GM12878 (cell line): ENCODE measurements around the gene GRAMD1B. TPM values are rescaled to one million over a fixed set of nuclear protein-coding genes. Genes with fewer than 3 reads are reported as not detected.

Source experiments
- ATAC-seq: fragments of 200-7000 bp; cut with Tn5 transposase; 3 replicates; pipeline ENCODE4 v1.9.1; 2020; ENCODE audit warnings: mild to moderate bottlenecking, moderate library complexity
- BruUV-seq: library from RNA; stranded (reverse); fragments of 400-500 nt; replicated peaks from 2 replicates; lab custom pipeline; 2021; lab: Mats Ljungman, UMichigan
- CTCF ChIA-PET: fragments of 300-600 bp; sonication (Branson Sonifier 250); formaldehyde crosslinking; extraction: SDS; loops from one replicate; lab custom pipeline; 2021; ENCODE audit warnings: inconsistent platforms; lab: Yijun Ruan, JAX
- POLR2A ChIA-PET: fragments of 350-600 bp; formaldehyde crosslinking; extraction: SDS; loops from one replicate; lab custom pipeline; 2021; ENCODE audit warnings: inconsistent platforms; lab: Charles Lee
- RAD21 ChIA-PET: fragments of 300-600 bp; sonication (Branson Sonifier 250); formaldehyde crosslinking; loops from one replicate; lab custom pipeline; 2023; ENCODE audit warnings: antibody characterized with exemption; ENCODE audit not compliant: unreplicated experiment; lab: Charles Lee
- SMC1A ChIA-PET: fragments of 300-600 bp; sonication (Branson Sonifier 250); formaldehyde crosslinking; loops from one replicate; lab custom pipeline; 2023; ENCODE audit not compliant: unreplicated experiment, uncharacterized antibody; lab: Charles Lee
- DNase-seq: peaks from one replicate; pipeline ENCODE4 v3.0.0-alpha.2; 2011; ENCODE audit warnings: low read depth, low spot score
- FAIRE-seq: peaks from 3 replicates; lab custom pipeline; 2011; peaks lifted over from hg19 to GRCh38; lab: Jason Lieb, UNC
- H2AFZ ChIP-seq: 2 replicates; pipeline ENCODE4 v1.6.0; 2011; ENCODE audit warnings: low read depth, low read length, control low read depth; ENCODE audit not compliant: control insufficient read depth
- H3K27ac ChIP-seq: 2 replicates; pipeline ENCODE4 v1.5.1; 2011; ENCODE audit warnings: control low read depth; ENCODE audit not compliant: control insufficient read depth, insufficient read depth
- H3K27me3 ChIP-seq, 2 experiments: replicated peaks in 1 of 2; 2 replicates each; pipeline versions ENCODE4 v1.6.0 to v1.6.1; 2011; ENCODE audit warnings: low read length in 1 of 2; ENCODE audit not compliant: control insufficient read depth in 2 of 2, insufficient read depth in 2 of 2
- H3K36me3 ChIP-seq, 2 experiments: 2 replicates each; pipeline ENCODE4 v1.5.1; 2011; ENCODE audit warnings: low read length in 1 of 2; ENCODE audit not compliant: control insufficient read depth in 2 of 2, insufficient read depth in 2 of 2
- H3K4me1 ChIP-seq: 2 replicates; pipeline ENCODE4 v1.6.1; 2011; ENCODE audit warnings: mild to moderate bottlenecking, low read length, moderate library complexity, mixed read lengths; ENCODE audit not compliant: control insufficient read depth, insufficient read depth
- H3K4me2 ChIP-seq: 2 replicates; pipeline ENCODE4 v1.6.0; 2011; ENCODE audit warnings: control low read depth; ENCODE audit not compliant: control insufficient read depth, insufficient read depth
- H3K4me3 ChIP-seq: fragments of 200-600 bp; sonication (generic); 2 replicates; pipeline ENCODE4 v1.5.1; 2016
- H3K79me2 ChIP-seq: 2 replicates; pipeline ENCODE4 v1.6.0; 2011; ENCODE audit warnings: low read length; ENCODE audit not compliant: control insufficient read depth, insufficient read depth
- H3K9ac ChIP-seq: 2 replicates; pipeline ENCODE4 v1.8.0; 2011; ENCODE audit warnings: low read length, control low read depth, mixed read lengths; ENCODE audit not compliant: control insufficient read depth, insufficient read depth
- H3K9me3 ChIP-seq: replicated peaks from 3 replicates; pipeline ENCODE4 v1.5.1; 2011; ENCODE audit warnings: mild to moderate bottlenecking, low read length; ENCODE audit not compliant: control insufficient read depth, insufficient read depth
- H4K20me1 ChIP-seq: 2 replicates; pipeline ENCODE4 v1.6.0; 2011; ENCODE audit not compliant: control insufficient read depth, insufficient read depth
- BCL11A ChIP-seq: IDR thresholded peaks from 2 replicates; pipeline ENCODE4 v1.6.1; 2011; ENCODE audit warnings: low read depth, low read length
- CREM ChIP-seq: IDR thresholded peaks from 2 replicates; pipeline ENCODE4 v1.6.1; 2014; ENCODE audit warnings: antibody characterized with exemption, low read depth
- HDGF ChIP-seq: fragments of 450-650 bp; IDR thresholded peaks from 2 replicates; pipeline ENCODE4 v1.6.1; 2016; ENCODE audit warnings: antibody characterized with exemption
- MEF2B ChIP-seq: fragments of 450-650 bp; IDR thresholded peaks from 2 replicates; pipeline ENCODE4 v1.6.1; 2018; ENCODE audit warnings: mild to moderate bottlenecking, moderate library complexity; ENCODE audit not compliant: partially characterized antibody, poor library complexity, severe bottlenecking
- PAX5 ChIP-seq: IDR thresholded peaks from 2 replicates; pipeline ENCODE4 v1.6.1; 2011; ENCODE audit warnings: low read depth, low read length, borderline replicate concordance
- SMC3 ChIP-seq: IDR thresholded peaks from 2 replicates; pipeline ENCODE4 v1.6.1; 2011; ENCODE audit warnings: low read length, improper control_type of control experiment, borderline replicate concordance
- SPI1 ChIP-seq: IDR thresholded peaks from 2 replicates; pipeline ENCODE4 v1.6.1; 2011; ENCODE audit warnings: low read depth, mild to moderate bottlenecking, low read length, moderate library complexity, borderline replicate concordance; ENCODE audit not compliant: insufficient read depth
- TCF3 ChIP-seq: IDR thresholded peaks from 2 replicates; pipeline ENCODE4 v1.6.1; 2012; ENCODE audit warnings: low read depth, mild to moderate bottlenecking, low read length, borderline replicate concordance; ENCODE audit not compliant: insufficient read depth
- ZBED1 ChIP-seq: IDR thresholded peaks from 2 replicates; pipeline ENCODE4 v1.6.1; 2016; ENCODE audit warnings: borderline replicate concordance
- WGBS: methylation state at CpG from one replicate; pipeline ENCODE4 v1.1.6; 2016; ENCODE audit warnings: low lambda C conversion rate; ENCODE audit not compliant: insufficient replicate concordance, insufficient coverage; ENCODE audit errors: missing lambda C conversion rate; 5-methylcytosine and 5-hydroxymethylcytosine counted together
- in situ Hi-C: fragments of 300-500 bp; cut with MboI; formaldehyde crosslinking; loops from 9 replicates; pipeline ENCODE4 v1.14.3; 2018; ENCODE audit warnings: mixed read lengths
- intact Hi-C: fragments of 100-400 bp; cut with micrococcal nuclease; formaldehyde crosslinking; loops from one replicate; pipeline ENCODE4 v1.14.2; 2022; ENCODE audit not compliant: unreplicated experiment
- polyA plus RNA-seq, 11 experiments: library from polyadenylated mRNA; depleted of rRNA in 4 of 11; unstranded in 6 of 11; stranded (reverse) in 5 of 11; fragments of >200 nt; fragmentation: Nextera tagmentation in 4 of 11; fragmentation: Illumina TruSeq in 1 of 11; extraction: Ambion mirVana in 4 of 11; extraction: Trizol in 1 of 11; gene quantifications; 1 replicate in 1 of 11; 2 replicates in 10 of 11; pipeline versions ENCODE4 v1.2.1 to v1.2.3, GENCODE V29; 2011 to 2016; ENCODE audit warnings: inconsistent platforms in 2 of 11, missing spikeins in 2 of 11, low read depth in 1 of 11
- total RNA-seq, 4 experiments: library from RNA; depleted of rRNA in 3 of 4; stranded (reverse); fragments of >200 nt in 3 of 4; fragmentation: Illumina TruSeq in 1 of 4; extraction: Trizol in 1 of 4; gene quantifications; 2 replicates each; pipeline versions ENCODE4 v1.2.1 to v1.2.3, GENCODE V29; 2013 to 2021
- TF ChIP-seq, protein P1 (sequence below): IDR thresholded peaks from 2 replicates; pipeline ENCODE4 v1.6.1; 2012; ENCODE audit warnings: low read length, inconsistent platforms
- TF ChIP-seq, protein P2 (sequence below), 3 experiments: IDR thresholded peaks in 2 of 3; conservative IDR thresholded peaks in 1 of 3; 2 replicates each; pipeline ENCODE4 v1.5.1; 2011; ENCODE audit warnings: low read depth in 3 of 3, low read length in 3 of 3, mild to moderate bottlenecking in 3 of 3, control low read depth in 2 of 3, moderate library complexity in 2 of 3, inconsistent platforms in 1 of 3, mixed read lengths in 1 of 3; ENCODE audit not compliant: control insufficient read depth in 2 of 3, insufficient read depth in 1 of 3; ENCODE audit errors: extremely low read depth in 1 of 3

GRAMD1B gene
- total and polyA plus RNA-seq, 10 of the 15 experiments (the other 5 are each of a cell fraction or from before 2014, with no cell fraction given) = 1.9 to 49.1 (median 26.9) TPM

DNA sequence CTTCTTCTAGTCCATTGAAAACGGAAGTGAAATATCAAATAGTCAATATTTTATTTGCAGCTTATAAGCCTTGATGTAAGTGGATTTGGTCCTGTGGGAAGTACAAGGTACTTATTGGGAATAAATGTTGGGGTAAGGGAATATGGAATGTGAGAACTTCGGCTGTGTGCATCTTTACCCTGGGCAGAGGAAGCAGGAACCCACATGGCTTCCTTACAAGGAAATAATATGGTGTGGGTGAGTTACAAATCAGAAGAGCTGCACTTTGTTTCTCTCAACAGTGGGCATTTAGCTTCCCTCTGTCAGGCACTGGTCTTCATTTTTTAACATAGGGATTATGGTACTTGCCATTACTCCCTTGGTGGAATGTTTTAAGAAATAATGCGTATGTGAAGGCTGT, 146.4 kb downstream of the GRAMD1B start:
- TF ChIP-seq BCL11A (no peak), SPI1 (peak; percentile 13; the same call in 1 of the 2 replicates), TCF3 (no peak)
- H3K79me2 ChIP-seq = no peaks in the 10 kb centered on the region
- H3K9ac ChIP-seq = no peak overlapping the region
- H3K4me1 ChIP-seq = peaks cover 12% of the 10 kb centered on the region
- RAD21 ChIA-PET = interaction anchor here (0.7 to 2.2 kb wide), 23 partner anchors 15 to 514 kb away, joined by 3 to 23 read pairs (median 5); partner anchors contain the start of gene HSPA8
- no peak overlapping the region for H3K27ac ChIP-seq
- no peak overlapping the region; the same call in 1 of the 2 replicates for H2AFZ ChIP-seq
- BruUV-seq = no TSS peak
- FAIRE-seq = no peak
- no peak overlapping the region; the same call in 1 of the 2 replicates for H3K4me2 ChIP-seq
- in situ Hi-C loops = no loop called here
- DNase-seq = no peak
- POLR2A ChIA-PET = interaction anchor here (0.5 to 1.2 kb wide), 3 partner anchors 77 to 170 kb away, joined by 3 to 5 read pairs (median 3); no protein-coding TSS in a partner anchor
- no peak overlapping the region for H3K4me3 ChIP-seq
- intact Hi-C loops = loop anchor here (5.0 kb wide), 1 partner anchor 464 kb away; no protein-coding TSS in a partner anchor
- H4K20me1 ChIP-seq = no peaks in the 10 kb centered on the region; the same call in 1 of the 2 replicates
- no peaks in the 10 kb centered on the region for H3K27me3 ChIP-seq
- ATAC-seq = no peak
- SMC1A ChIA-PET = interaction anchor here (0.8 to 2.8 kb wide), 28 partner anchors 11 to 232 kb away, joined by 3 to 30 read pairs (median 4); no protein-coding TSS in a partner anchor
- H3K36me3 ChIP-seq = peaks cover 0 to 9% of the 10 kb centered on the region in 2 experiments; a peak in 2 of 4 replicates
- no peaks in the 10 kb centered on the region for H3K9me3 ChIP-seq
- WGBS = 3% methylated on average over 3 of the region's 3 CpGs
- CTCF ChIA-PET = interaction anchor here (0.5 to 4.1 kb wide), 45 partner anchors 10 to 519 kb away, joined by 3 to 47 read pairs (median 5); no protein-coding TSS in a partner anchor

DNA sequence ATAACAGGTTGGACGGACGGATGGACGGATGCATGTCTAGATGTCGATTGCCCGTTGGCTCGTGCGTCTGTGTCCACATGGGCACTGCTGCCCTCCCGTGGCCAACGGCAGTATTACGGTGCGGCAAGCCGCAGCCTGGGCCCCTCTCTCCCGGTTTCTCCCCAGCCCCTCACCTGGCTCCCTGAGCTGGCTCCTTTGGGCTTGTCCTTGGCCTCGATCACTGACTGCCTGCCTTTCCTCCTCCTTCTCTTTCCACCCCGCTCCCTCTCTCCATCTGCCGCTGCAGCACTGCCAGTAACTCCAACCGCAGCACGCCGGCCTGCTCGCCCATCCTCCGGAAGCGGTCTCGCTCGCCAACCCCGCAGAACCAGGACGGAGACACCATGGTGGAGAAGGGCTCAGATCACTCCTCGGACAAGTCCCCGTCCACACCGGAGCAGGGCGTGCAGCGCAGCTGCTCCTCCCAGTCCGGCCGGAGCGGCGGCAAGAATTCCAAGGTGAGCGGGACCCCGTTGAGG, 147.1 kb downstream of the GRAMD1B start:
- ChIA-PET CTCF (interaction anchor here (0.5 to 4.1 kb wide), 44 partner anchors 9 to 469 kb away, joined by 3 to 47 read pairs (median 5); no protein-coding TSS in a partner anchor), SMC1A (interaction anchor here (0.8 to 2.8 kb wide), 24 partner anchors 11 to 233 kb away, joined by 3 to 30 read pairs (median 5); no protein-coding TSS in a partner anchor), RAD21 (interaction anchor here (0.7 to 2.2 kb wide), 19 partner anchors 16 to 330 kb away, joined by 3 to 23 read pairs (median 5); no protein-coding TSS in a partner anchor), POLR2A (interaction anchor here (0.5 to 1.2 kb wide), 3 partner anchors 34 to 171 kb away, joined by 3 to 5 read pairs (median 3); no protein-coding TSS in a partner anchor)
- Histone ChIP-seq H3K4me1 (peaks cover 12% of the 10 kb centered on the region), H3K4me2 (no peak overlapping the region), H3K9ac (no peak overlapping the region), H4K20me1 (no peaks in the 10 kb centered on the region; the same call in 1 of the 2 replicates), H3K36me3 (peaks cover 0 to 10% of the 10 kb centered on the region in 2 experiments; a peak in 2 of 4 replicates), H3K4me3 (no peak overlapping the region), H3K27me3 (no peaks in the 10 kb centered on the region), H3K79me2 (no peaks in the 10 kb centered on the region), H3K9me3 (no peaks in the 10 kb centered on the region), H3K27ac (no peak overlapping the region), H2AFZ (no peak overlapping the region)
- FAIRE-seq (peak; percentile 76), DNase-seq (no peak), ATAC-seq (peak; percentile 81)
- in situ Hi-C loops (no loop called here), intact Hi-C loops (loop anchor here (1.0 to 5.0 kb wide), 2 partner anchors 66 to 465 kb away; no protein-coding TSS in a partner anchor)
- no TSS peak for BruUV-seq
- WGBS = 54% methylated on average over 37 of the region's 37 CpGs
- TF ChIP-seq ZBED1 (no peak), BCL11A (no peak), SMC3 (peak; percentile 65), PAX5 (0 out of 2 replicates have a peak, but pooled peaks have one; percentile 16), CREM (no peak), HDGF (peak; percentile 70; the same call in 1 of the 2 replicates), MEF2B (no peak)
- TF ChIP-seq, protein P1, sequence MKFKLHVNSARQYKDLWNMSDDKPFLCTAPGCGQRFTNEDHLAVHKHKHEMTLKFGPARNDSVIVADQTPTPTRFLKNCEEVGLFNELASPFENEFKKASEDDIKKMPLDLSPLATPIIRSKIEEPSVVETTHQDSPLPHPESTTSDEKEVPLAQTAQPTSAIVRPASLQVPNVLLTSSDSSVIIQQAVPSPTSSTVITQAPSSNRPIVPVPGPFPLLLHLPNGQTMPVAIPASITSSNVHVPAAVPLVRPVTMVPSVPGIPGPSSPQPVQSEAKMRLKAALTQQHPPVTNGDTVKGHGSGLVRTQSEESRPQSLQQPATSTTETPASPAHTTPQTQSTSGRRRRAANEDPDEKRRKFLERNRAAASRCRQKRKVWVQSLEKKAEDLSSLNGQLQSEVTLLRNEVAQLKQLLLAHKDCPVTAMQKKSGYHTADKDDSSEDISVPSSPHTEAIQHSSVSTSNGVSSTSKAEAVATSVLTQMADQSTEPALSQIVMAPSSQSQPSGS = no peak
- TF ChIP-seq, protein P2, sequence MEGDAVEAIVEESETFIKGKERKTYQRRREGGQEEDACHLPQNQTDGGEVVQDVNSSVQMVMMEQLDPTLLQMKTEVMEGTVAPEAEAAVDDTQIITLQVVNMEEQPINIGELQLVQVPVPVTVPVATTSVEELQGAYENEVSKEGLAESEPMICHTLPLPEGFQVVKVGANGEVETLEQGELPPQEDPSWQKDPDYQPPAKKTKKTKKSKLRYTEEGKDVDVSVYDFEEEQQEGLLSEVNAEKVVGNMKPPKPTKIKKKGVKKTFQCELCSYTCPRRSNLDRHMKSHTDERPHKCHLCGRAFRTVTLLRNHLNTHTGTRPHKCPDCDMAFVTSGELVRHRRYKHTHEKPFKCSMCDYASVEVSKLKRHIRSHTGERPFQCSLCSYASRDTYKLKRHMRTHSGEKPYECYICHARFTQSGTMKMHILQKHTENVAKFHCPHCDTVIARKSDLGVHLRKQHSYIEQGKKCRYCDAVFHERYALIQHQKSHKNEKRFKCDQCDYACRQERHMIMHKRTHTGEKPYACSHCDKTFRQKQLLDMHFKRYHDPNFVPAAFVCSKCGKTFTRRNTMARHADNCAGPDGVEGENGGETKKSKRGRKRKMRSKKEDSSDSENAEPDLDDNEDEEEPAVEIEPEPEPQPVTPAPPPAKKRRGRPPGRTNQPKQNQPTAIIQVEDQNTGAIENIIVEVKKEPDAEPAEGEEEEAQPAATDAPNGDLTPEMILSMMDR (IDR thresholded peaks at IDR 0.05 in 2 of 3, conservative IDR thresholded peaks at IDR 0.05 in 1 of 3; ENCODE audit: control insufficient read depth in 2 of 3, extremely low read depth in 1 of 3, insufficient read depth in 1 of 3, low read depth in 3 of 3, low read length in 3 of 3) = peak; percentile 91 to 98 (median 92)
